HL-60 (cell line): ENCODE results near the gene ZNF202.

Source experiments
- DNase-seq, 2 experiments: peaks; one replicate each; pipeline ENCODE4 v3.0.0-alpha.2; 2010 to 2020; ENCODE audit warnings: low read depth in 1 of 2, low spot score in 1 of 2
- H3K27ac ChIP-seq: fragments of 250-450 bp; sonication (Bioruptor Pico); replicated peaks from 2 replicates; pipeline ENCODE4 v1.5.1; 2020; ENCODE audit warnings: mild to moderate bottlenecking, moderate library complexity
- H3K27me3 ChIP-seq: fragments of 250-450 bp; sonication (Bioruptor Pico); 2 replicates; pipeline ENCODE4 v1.5.1; 2021; ENCODE audit warnings: mild to moderate bottlenecking, moderate library complexity; ENCODE audit not compliant: insufficient read depth, poor library complexity, severe bottlenecking
- H3K4me3 ChIP-seq: replicated peaks from 2 replicates; pipeline ENCODE4 v1.5.1; 2011; ENCODE audit warnings: mild to moderate bottlenecking, control low read depth, low read length; ENCODE audit not compliant: insufficient read depth
- GABPA ChIP-seq: IDR thresholded peaks from 2 replicates; pipeline ENCODE4 v1.6.1; 2012; ENCODE audit warnings: low read depth
- POLR2AphosphoS5 ChIP-seq: IDR thresholded peaks from 2 replicates; pipeline ENCODE4 v1.6.1; 2012; ENCODE audit warnings: low read depth
- SPI1 ChIP-seq: IDR thresholded peaks from 2 replicates; pipeline ENCODE4 v1.6.1; 2012; ENCODE audit warnings: low read depth, mild to moderate bottlenecking, borderline replicate concordance
- TF ChIP-seq, protein P1 (sequence below): IDR thresholded peaks from one replicate; pipeline ENCODE4 v1.5.1; 2011; ENCODE audit warnings: low read length, control low read depth, inconsistent platforms; ENCODE audit not compliant: insufficient read depth
- TF ChIP-seq, protein P2 (sequence below): IDR thresholded peaks from 2 replicates; pipeline ENCODE4 v1.6.1; 2012; ENCODE audit warnings: low read depth; ENCODE audit not compliant: insufficient replicate concordance

ZNF202 gene

DNA sequence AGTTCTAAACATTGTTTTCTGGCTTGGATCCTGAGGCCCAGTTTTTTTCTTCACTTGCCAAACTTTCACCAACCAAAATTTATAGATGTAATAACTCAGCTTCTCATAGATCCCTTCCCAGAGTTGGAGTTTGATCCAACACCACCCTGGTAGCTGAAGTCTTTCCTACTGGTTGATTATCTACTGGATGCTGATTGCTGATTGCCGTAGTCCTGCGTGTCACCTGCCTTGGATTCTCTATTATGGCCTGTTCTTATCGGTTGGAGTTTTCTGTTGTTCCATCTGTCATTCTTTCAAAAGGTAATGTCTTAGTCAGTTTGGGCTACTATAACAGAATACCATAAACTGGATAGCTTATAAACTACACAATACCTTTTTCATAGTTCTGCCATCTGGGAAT lies 30.2 kb upstream of the ZNF202 start:
- TF ChIP-seq, protein P1, sequence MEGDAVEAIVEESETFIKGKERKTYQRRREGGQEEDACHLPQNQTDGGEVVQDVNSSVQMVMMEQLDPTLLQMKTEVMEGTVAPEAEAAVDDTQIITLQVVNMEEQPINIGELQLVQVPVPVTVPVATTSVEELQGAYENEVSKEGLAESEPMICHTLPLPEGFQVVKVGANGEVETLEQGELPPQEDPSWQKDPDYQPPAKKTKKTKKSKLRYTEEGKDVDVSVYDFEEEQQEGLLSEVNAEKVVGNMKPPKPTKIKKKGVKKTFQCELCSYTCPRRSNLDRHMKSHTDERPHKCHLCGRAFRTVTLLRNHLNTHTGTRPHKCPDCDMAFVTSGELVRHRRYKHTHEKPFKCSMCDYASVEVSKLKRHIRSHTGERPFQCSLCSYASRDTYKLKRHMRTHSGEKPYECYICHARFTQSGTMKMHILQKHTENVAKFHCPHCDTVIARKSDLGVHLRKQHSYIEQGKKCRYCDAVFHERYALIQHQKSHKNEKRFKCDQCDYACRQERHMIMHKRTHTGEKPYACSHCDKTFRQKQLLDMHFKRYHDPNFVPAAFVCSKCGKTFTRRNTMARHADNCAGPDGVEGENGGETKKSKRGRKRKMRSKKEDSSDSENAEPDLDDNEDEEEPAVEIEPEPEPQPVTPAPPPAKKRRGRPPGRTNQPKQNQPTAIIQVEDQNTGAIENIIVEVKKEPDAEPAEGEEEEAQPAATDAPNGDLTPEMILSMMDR, result no peak
- TF ChIP-seq POLR2AphosphoS5 (no peak), SPI1 (no peak), GABPA (no peak)
- TF ChIP-seq, protein P2, sequence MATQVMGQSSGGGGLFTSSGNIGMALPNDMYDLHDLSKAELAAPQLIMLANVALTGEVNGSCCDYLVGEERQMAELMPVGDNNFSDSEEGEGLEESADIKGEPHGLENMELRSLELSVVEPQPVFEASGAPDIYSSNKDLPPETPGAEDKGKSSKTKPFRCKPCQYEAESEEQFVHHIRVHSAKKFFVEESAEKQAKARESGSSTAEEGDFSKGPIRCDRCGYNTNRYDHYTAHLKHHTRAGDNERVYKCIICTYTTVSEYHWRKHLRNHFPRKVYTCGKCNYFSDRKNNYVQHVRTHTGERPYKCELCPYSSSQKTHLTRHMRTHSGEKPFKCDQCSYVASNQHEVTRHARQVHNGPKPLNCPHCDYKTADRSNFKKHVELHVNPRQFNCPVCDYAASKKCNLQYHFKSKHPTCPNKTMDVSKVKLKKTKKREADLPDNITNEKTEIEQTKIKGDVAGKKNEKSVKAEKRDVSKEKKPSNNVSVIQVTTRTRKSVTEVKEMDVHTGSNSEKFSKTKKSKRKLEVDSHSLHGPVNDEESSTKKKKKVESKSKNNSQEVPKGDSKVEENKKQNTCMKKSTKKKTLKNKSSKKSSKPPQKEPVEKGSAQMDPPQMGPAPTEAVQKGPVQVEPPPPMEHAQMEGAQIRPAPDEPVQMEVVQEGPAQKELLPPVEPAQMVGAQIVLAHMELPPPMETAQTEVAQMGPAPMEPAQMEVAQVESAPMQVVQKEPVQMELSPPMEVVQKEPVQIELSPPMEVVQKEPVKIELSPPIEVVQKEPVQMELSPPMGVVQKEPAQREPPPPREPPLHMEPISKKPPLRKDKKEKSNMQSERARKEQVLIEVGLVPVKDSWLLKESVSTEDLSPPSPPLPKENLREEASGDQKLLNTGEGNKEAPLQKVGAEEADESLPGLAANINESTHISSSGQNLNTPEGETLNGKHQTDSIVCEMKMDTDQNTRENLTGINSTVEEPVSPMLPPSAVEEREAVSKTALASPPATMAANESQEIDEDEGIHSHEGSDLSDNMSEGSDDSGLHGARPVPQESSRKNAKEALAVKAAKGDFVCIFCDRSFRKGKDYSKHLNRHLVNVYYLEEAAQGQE, result no peak
- no peaks in the 10 kb centered on the region for H3K27me3 ChIP-seq
- no peak overlapping the region for H3K4me3 ChIP-seq
- H3K27ac ChIP-seq, result no peak overlapping the region
- no peak for DNase-seq

DNA sequence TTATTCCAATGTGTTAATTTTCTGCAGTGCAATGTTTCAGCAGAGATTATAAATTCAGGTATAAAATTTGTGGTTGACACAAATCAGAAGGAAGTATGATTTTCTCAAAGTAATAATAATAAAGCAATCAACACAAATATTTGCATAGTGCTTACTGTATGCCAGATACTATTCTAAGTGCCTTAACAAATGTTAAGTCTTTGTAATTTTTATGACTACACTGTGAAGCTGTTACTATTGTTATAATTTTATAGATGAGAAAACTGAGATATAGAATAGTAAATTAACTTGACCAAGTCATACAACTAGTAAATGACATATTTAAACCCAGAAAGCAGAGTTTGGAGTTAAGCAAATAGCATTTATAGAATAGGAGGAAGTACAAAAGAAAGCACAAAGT lies 29.3 kb upstream of the ZNF202 start:
- TF ChIP-seq, protein P2, result no peak
- TF ChIP-seq GABPA (no peak), POLR2AphosphoS5 (no peak), SPI1 (no peak)
- TF ChIP-seq, protein P1, result no peak
- Histone ChIP-seq H3K4me3 (no peak overlapping the region), H3K27me3 (no peaks in the 10 kb centered on the region), H3K27ac (no peak overlapping the region)
- no peak for DNase-seq

DNA sequence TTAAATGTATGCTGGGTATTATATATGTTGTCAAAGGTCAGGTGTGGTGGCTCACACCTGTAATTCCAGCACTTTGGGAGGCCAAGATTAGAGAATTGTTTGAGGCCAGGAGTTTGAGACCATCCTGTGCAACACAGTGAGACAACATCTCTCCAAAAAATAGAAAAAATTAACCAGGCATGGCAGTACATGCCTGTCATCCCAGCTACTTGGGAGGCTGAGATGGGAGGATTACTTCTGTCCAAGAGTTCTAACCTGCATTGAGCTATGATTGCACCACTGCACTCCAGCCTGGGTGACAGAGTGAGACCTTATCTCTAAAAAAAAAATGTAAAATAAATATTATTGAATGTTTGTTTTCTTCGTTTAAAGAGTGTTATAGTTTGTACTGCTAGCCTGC lies 24.1 kb upstream of the ZNF202 start:
- DNase-seq, result no peak
- TF ChIP-seq, protein P2, result no peak
- TF ChIP-seq GABPA (no peak), SPI1 (no peak), POLR2AphosphoS5 (no peak)
- TF ChIP-seq, protein P1, result no peak
- Histone ChIP-seq H3K4me3 (no peak overlapping the region), H3K27me3 (no peaks in the 10 kb centered on the region), H3K27ac (no peak overlapping the region)
